ENCODE results near the gene HDAC10.

HDAC10 gene

GRCh38 chr22:50282361-50283155 lies 31.5 kb upstream of the HDAC10 start:
- Histone ChIP-seq H3K36me3 (ENCODE audit: insufficient read depth, low read length) (peaks cover 64% of the 10 kb centered on the region), H3K27ac (ENCODE audit: low read depth, low read length) (peak overlapping the region; percentile 49), H3K9ac (ENCODE audit: low read length) (no peak overlapping the region), H3K9me3 (ENCODE audit: low read length) (no peaks in the 10 kb centered on the region), H3K4me1 (ENCODE audit: insufficient read depth, low read length) (no peaks in the 10 kb centered on the region), H3K27me3 (ENCODE audit: control insufficient read depth in 1 of 2, insufficient read depth in 2 of 2, low read length in 2 of 2) (no peaks in the 10 kb centered on the region), H3K4me3 (ENCODE audit: low read depth in 1 of 2, low read length in 2 of 2) (no peak overlapping the region)

DNA sequence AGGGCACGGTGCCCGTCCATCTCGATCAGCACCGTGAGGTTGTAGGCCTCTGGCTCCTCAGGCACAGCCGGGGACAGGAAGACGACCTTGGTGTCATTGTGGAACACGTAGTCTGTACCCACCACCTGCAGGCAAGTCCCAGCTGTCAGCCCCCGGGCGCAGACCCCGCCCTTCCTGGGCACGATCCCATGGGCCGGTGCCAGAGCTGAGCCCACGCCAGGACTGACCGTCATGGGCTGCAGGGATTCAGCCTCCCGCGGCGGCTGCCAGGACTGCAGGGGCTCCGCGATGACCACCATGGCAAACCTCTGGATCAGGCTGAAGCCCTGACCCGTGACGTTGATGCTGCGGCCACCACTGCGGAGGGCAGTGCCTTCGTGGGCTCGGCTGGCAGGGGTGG lies 30.9 kb upstream of the HDAC10 start:
- Histone ChIP-seq H3K4me1 (ENCODE audit: insufficient read depth, low read length) (no peaks in the 10 kb centered on the region), H3K9ac (ENCODE audit: low read length) (no peak overlapping the region), H3K36me3 (ENCODE audit: insufficient read depth, low read length) (peaks cover 61% of the 10 kb centered on the region), H3K4me3 (ENCODE audit: low read depth in 1 of 2, low read length in 2 of 2) (no peak overlapping the region), H3K27ac (ENCODE audit: low read depth, low read length) (no peak overlapping the region), H3K9me3 (ENCODE audit: low read length) (no peaks in the 10 kb centered on the region), H3K27me3 (ENCODE audit: control insufficient read depth in 1 of 2, insufficient read depth in 2 of 2, low read length in 2 of 2) (no peaks in the 10 kb centered on the region)

DNA sequence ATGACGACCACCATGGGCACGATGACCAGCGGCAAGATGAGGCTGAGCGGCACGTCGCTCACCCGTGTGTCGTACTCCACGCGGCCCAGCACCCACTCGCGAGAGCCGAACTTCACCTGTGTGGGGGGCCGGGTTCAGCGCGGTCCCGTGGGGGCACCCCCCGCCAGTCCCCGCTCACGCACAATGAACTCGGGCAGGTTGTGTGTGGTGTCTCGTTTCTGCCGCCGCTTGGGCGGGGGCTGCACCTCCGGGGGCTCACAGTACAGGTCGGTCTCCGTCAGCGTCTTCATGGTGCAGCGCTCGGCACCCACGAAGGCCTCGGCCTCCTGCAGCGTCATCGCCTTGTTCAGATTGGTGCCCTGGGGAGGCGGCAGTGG lies 30.3 kb upstream of the HDAC10 start:
- Histone ChIP-seq H3K27ac (ENCODE audit: low read depth, low read length) (no peak overlapping the region), H3K9me3 (ENCODE audit: low read length) (no peaks in the 10 kb centered on the region), H3K9ac (ENCODE audit: low read length) (no peak overlapping the region), H3K4me3 (ENCODE audit: low read depth in 1 of 2, low read length in 2 of 2) (no peak overlapping the region), H3K27me3 (ENCODE audit: control insufficient read depth in 1 of 2, insufficient read depth in 2 of 2, low read length in 2 of 2) (no peaks in the 10 kb centered on the region), H3K36me3 (ENCODE audit: insufficient read depth, low read length) (peaks cover 60% of the 10 kb centered on the region), H3K4me1 (ENCODE audit: insufficient read depth, low read length) (no peaks in the 10 kb centered on the region)

GRCh38 chr22:50280708-50281383 lies 29.8 kb upstream of the HDAC10 start:
- Histone ChIP-seq H3K9me3 (ENCODE audit: low read length) (no peaks in the 10 kb centered on the region), H3K27ac (ENCODE audit: low read depth, low read length) (no peak overlapping the region), H3K36me3 (ENCODE audit: insufficient read depth, low read length) (peaks cover 58% of the 10 kb centered on the region), H3K9ac (ENCODE audit: low read length) (no peak overlapping the region), H3K4me1 (ENCODE audit: insufficient read depth, low read length) (no peaks in the 10 kb centered on the region), H3K4me3 (ENCODE audit: low read depth in 1 of 2, low read length in 2 of 2) (no peak overlapping the region), H3K27me3 (ENCODE audit: control insufficient read depth in 1 of 2, insufficient read depth in 2 of 2, low read length in 2 of 2) (no peaks in the 10 kb centered on the region)

DNA sequence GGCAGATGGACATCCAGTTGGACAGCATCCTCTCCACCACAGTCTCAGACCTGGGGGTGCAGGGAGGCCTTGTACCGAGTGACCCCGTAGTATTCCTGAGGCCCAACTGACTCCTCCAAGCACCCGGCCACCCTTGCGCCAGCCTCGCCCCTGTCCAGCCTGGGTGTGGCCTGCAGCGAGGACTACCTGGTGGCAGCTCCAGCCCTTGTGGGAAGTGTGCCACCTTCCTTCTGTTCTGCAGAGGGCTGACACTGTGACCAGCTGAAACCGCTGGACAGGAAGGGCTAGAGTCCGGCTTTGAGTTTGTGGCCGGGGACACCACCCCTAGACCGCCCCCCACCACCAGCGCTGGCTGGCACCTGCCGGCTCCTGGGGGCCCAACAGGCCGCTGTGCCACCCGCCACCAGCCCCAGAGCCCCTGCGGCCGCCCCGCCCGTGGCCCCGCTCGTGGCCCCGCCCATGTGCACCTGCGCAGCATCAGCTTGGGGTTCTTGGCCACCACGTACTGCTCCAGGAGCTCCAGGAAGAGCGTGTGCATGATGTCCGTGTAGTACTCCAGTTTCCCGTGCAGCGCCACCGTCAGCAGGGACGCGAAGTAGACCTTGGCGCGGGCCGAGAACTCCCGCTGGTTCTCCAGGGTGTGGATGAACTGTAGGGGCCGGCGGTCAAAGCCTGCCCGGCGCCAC lies 29.1 kb upstream of the HDAC10 start:
- H3K36me3 ChIP-seq (ENCODE audit: insufficient read depth, low read length) = peaks cover 59% of the 10 kb centered on the region
- no peak overlapping the region for H3K9ac ChIP-seq (ENCODE audit: low read length)
- no peak overlapping the region for H3K4me3 ChIP-seq (ENCODE audit: low read depth in 1 of 2, low read length in 2 of 2)
- no peaks in the 10 kb centered on the region for H3K4me1 ChIP-seq (ENCODE audit: insufficient read depth, low read length)
- H3K27ac ChIP-seq (ENCODE audit: low read depth, low read length) = no peak overlapping the region
- no peaks in the 10 kb centered on the region for H3K27me3 ChIP-seq (ENCODE audit: control insufficient read depth in 1 of 2, insufficient read depth in 2 of 2, low read length in 2 of 2)
- no peaks in the 10 kb centered on the region for H3K9me3 ChIP-seq (ENCODE audit: low read length)

GRCh38 chr22:50278956-50279619 lies 28.0 kb upstream of the HDAC10 start:
- Histone ChIP-seq H3K9me3 (ENCODE audit: low read length) (no peaks in the 10 kb centered on the region), H3K4me3 (ENCODE audit: low read depth in 1 of 2, low read length in 2 of 2) (no peak overlapping the region), H3K36me3 (ENCODE audit: insufficient read depth, low read length) (peaks cover 55% of the 10 kb centered on the region), H3K27ac (ENCODE audit: low read depth, low read length) (no peak overlapping the region), H3K9ac (ENCODE audit: low read length) (no peak overlapping the region), H3K4me1 (ENCODE audit: insufficient read depth, low read length) (no peaks in the 10 kb centered on the region), H3K27me3 (ENCODE audit: control insufficient read depth in 1 of 2, insufficient read depth in 2 of 2, low read length in 2 of 2) (no peaks in the 10 kb centered on the region)

GRCh38 chr22:50278461-50278860 lies 27.4 kb upstream of the HDAC10 start:
- Histone ChIP-seq H3K36me3 (ENCODE audit: insufficient read depth, low read length) (peaks cover 54% of the 10 kb centered on the region), H3K27ac (ENCODE audit: low read depth, low read length) (no peak overlapping the region), H3K9ac (ENCODE audit: low read length) (no peak overlapping the region), H3K9me3 (ENCODE audit: low read length) (no peaks in the 10 kb centered on the region), H3K4me1 (ENCODE audit: insufficient read depth, low read length) (no peaks in the 10 kb centered on the region), H3K27me3 (ENCODE audit: control insufficient read depth in 1 of 2, insufficient read depth in 2 of 2, low read length in 2 of 2) (no peaks in the 10 kb centered on the region), H3K4me3 (ENCODE audit: low read depth in 1 of 2, low read length in 2 of 2) (no peak overlapping the region)

DNA sequence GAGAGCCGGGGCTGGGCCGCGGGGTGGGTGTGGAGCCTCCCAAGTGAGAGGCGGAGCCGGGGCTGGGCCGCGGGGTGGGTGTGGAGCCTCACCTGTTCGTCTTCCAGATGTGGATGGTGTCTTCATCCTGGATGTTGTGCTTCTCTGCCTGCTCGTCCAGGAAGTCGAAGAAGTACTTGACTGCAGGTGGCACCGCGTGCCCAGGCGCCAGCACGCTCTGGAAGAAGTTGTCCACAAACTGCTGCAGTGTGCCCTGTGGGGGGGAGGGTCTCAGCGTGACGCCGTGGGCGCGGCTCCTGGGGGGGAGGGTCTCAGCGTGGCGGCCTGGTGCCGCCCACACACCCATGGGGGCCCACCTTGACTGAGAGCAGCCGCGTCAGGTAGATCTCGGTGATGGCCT lies 26.7 kb upstream of the HDAC10 start:
- Histone ChIP-seq H3K27ac (ENCODE audit: low read depth, low read length) (no peak overlapping the region), H3K4me3 (ENCODE audit: low read depth in 1 of 2, low read length in 2 of 2) (no peak overlapping the region), H3K4me1 (ENCODE audit: insufficient read depth, low read length) (no peaks in the 10 kb centered on the region), H3K36me3 (ENCODE audit: insufficient read depth, low read length) (peaks cover 54% of the 10 kb centered on the region), H3K9me3 (ENCODE audit: low read length) (no peaks in the 10 kb centered on the region), H3K27me3 (ENCODE audit: control insufficient read depth in 1 of 2, insufficient read depth in 2 of 2, low read length in 2 of 2) (no peaks in the 10 kb centered on the region), H3K9ac (ENCODE audit: low read length) (no peak overlapping the region)

- no peaks in the 10 kb centered on the region for H3K9me3 ChIP-seq (ENCODE audit: low read length)
- peak overlapping the region; percentile 7 for H3K27ac ChIP-seq (ENCODE audit: low read depth, low read length)
- peaks cover 0 to 12% of the 10 kb centered on the region in 2 donors for H3K27me3 ChIP-seq (ENCODE audit: control insufficient read depth in 1 of 2, insufficient read depth in 2 of 2, low read length in 2 of 2)
- H3K4me1 ChIP-seq (ENCODE audit: insufficient read depth, low read length) = peaks cover 1% of the 10 kb centered on the region
- H3K9ac ChIP-seq (ENCODE audit: low read length) = no peak overlapping the region
- H3K36me3 ChIP-seq (ENCODE audit: insufficient read depth, low read length) = peaks cover 44% of the 10 kb centered on the region
- H3K4me3 ChIP-seq (ENCODE audit: low read depth in 1 of 2, low read length in 2 of 2) = no peak overlapping the region
Measured at GRCh38 chr22:50276143-50276542, 25.1 kb upstream of the HDAC10 start.

DNA sequence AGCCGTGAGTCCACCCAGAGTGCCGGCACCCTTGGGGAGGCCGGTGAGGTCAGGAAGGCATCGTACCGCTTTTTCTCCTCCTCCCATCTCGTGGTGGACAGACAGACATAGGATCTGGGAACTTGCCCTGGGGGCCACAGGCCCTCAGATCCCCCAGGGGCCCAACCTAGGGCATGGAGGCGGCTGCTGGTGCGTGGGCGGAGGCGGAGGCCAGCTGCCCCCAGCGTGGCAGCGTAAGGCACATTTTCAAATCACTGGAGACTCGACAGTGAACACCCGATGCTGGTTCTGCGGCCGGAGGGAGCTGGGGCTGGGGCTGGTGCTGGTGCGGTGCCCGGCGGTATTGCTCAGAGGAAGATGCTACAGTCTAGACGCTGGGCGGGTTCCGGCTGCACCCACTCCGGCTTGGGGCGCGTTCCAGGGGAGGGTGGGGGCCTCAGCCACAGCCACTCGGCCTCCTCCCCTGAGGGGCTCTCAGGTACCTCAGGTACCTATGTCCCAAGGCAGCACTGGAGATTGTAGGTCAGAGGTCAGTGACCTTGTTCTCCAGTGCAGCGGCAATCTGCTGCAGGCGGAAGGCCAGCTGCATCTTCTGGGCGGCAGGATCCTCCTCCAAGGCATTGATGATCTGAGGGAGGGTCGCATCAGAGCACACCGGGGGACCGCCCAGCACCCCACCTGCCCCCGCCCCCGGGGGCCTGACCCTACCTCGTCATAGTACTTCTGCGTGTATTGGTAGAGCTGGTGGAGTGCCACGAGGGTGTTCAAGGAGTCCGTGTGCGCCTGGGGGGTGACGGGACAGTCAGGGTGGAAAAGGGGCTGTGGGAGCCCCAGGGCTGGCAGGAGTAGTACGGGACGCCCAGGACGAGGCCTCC lies 24.4 kb upstream of the HDAC10 start:
- no peaks in the 10 kb centered on the region for H3K9me3 ChIP-seq (ENCODE audit: low read length)
- H3K27me3 ChIP-seq (ENCODE audit: control insufficient read depth in 1 of 2, insufficient read depth in 2 of 2, low read length in 2 of 2) = peaks cover 0 to 16% of the 10 kb centered on the region in 2 donors
- peaks cover 42% of the 10 kb centered on the region for H3K36me3 ChIP-seq (ENCODE audit: insufficient read depth, low read length)
- H3K9ac ChIP-seq (ENCODE audit: low read length) = no peak overlapping the region
- no peak overlapping the region for H3K27ac ChIP-seq (ENCODE audit: low read depth, low read length)
- H3K4me1 ChIP-seq (ENCODE audit: insufficient read depth, low read length) = peaks cover 5% of the 10 kb centered on the region
- no peak overlapping the region for H3K4me3 ChIP-seq (ENCODE audit: low read depth in 1 of 2, low read length in 2 of 2)
